Measurements from ENCODE around the gene PNPLA7. TPM values are rescaled to one million over a fixed set of nuclear protein-coding genes. Genes with fewer than 3 reads are reported as not detected.

PNPLA7 gene
- total RNA-seq, 1 donor from 2014 or later: 9.0 TPM

GRCh38 chr9:137498720-137499150 is 51.5 kb downstream of the PNPLA7 start:
- no peaks in the 10 kb centered on the region for H3K9me3 ChIP-seq (replicated peaks)
- no peak for DNase-seq
- TF ChIP-seq, protein P1, sequence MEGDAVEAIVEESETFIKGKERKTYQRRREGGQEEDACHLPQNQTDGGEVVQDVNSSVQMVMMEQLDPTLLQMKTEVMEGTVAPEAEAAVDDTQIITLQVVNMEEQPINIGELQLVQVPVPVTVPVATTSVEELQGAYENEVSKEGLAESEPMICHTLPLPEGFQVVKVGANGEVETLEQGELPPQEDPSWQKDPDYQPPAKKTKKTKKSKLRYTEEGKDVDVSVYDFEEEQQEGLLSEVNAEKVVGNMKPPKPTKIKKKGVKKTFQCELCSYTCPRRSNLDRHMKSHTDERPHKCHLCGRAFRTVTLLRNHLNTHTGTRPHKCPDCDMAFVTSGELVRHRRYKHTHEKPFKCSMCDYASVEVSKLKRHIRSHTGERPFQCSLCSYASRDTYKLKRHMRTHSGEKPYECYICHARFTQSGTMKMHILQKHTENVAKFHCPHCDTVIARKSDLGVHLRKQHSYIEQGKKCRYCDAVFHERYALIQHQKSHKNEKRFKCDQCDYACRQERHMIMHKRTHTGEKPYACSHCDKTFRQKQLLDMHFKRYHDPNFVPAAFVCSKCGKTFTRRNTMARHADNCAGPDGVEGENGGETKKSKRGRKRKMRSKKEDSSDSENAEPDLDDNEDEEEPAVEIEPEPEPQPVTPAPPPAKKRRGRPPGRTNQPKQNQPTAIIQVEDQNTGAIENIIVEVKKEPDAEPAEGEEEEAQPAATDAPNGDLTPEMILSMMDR (IDR thresholded peaks at IDR 0.05; ENCODE audit: borderline replicate concordance): no peak
- H3K27me3 ChIP-seq (ENCODE audit: low read depth): no peaks in the 10 kb centered on the region
- H3K4me1 ChIP-seq: peaks cover 8% of the 10 kb centered on the region
- peaks cover 24% of the 10 kb centered on the region for H3K36me3 ChIP-seq
- no peak overlapping the region for H3K27ac ChIP-seq (replicated peaks)
- no peak overlapping the region for H3K4me3 ChIP-seq
- intact Hi-C loops (cut with micrococcal nuclease): no loop called here

DNA sequence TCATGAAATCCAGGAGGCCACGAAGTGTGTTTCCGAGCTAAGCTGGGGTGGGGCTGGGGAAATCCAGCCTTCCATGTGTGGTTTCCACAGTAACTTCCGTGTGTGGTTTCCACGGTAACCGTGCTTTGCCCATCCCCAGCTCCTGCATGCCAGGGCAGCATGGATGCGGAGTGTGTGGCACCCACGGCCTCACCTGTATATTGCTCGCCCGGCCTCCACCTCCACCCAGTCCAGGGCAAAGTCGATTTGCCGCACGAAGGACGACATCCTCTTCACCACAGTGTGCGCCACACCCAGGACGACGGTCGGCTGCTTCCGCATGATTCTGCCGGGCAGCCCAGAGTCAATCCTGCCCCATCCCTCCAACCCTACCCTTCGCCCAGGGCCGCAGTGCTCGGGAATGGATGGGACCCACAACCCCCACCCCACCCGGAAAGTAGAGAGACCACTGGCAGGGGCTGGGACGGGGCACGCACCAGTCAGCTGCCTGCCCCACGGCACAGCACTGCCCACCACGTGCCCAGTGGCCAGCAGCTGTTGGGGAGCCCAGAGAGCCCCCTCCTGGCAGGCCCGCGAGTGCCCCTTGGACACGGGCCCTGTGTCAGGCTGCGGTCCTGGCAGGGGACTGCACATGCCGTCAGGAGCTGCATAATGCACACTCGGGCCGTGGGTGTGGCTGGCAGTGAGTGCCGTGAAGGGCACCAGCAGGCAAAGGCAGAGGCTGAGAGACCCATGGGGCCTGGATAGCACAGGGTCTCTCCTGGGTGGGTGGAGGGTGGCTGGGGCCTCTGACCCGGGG is 52.1 kb downstream of the PNPLA7 start:
- Histone ChIP-seq H3K36me3 (peaks cover 24% of the 10 kb centered on the region), H3K27ac (replicated peaks) (no peak overlapping the region), H3K4me1 (peaks cover 14% of the 10 kb centered on the region), H3K4me3 (no peak overlapping the region), H3K27me3 (ENCODE audit: low read depth) (no peaks in the 10 kb centered on the region), H3K9me3 (replicated peaks) (no peaks in the 10 kb centered on the region)
- TF ChIP-seq, protein P1 (IDR thresholded peaks at IDR 0.05; ENCODE audit: borderline replicate concordance): no peak
- intact Hi-C loops (cut with micrococcal nuclease): no loop called here
- no peak for DNase-seq

GRCh38 chr9:137496601-137497375 is 53.4 kb downstream of the PNPLA7 start:
- intact Hi-C loops (cut with micrococcal nuclease): no loop called here

DNA sequence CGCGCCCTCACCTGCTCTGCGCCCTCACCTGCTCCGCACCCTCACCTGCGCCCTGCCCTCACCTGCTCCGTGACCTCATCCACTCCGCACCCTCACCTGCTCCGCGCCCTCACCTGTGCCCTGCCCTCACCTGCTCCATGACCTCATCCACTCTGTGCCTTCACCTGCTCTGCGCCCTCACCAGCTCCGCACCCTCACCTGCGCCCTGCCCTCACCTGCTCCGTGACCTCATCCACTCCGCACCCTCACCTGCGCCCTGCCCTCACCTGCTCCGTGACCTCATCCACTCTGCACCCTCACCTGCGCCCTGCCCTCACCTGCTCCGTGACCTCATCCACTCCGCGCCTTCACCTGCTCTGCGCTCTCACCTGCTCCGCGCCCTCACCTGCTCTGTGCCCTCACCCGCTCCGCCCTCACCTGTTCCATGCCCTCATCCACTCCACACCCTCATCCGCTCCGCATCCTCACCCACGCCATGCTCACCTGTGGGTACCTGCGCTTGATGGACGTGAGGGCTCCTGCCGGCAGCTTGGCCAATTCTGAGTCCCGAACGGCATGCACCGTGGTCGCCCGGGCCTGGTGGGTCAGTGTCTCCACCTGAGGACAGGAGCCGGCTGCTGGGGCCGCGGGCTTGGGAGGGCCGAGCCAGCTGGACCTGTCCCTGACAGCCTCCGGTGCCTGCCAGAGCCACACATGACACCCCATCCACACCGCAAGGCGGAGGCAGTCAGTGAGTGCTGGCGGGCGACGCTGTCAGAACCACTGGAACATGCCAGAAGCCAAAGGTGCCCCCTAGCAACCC is 55.5 kb downstream of the PNPLA7 start:
- H3K36me3 ChIP-seq: peaks cover 33% of the 10 kb centered on the region
- peaks cover 16% of the 10 kb centered on the region for H3K4me1 ChIP-seq
- DNase-seq: no peak
- intact Hi-C loops (cut with micrococcal nuclease): no loop called here
- no peaks in the 10 kb centered on the region for H3K9me3 ChIP-seq (replicated peaks)
- no peak overlapping the region for H3K27ac ChIP-seq (replicated peaks)
- no peak overlapping the region for H3K4me3 ChIP-seq
- H3K27me3 ChIP-seq (ENCODE audit: low read depth): no peaks in the 10 kb centered on the region
- TF ChIP-seq, protein P1 (IDR thresholded peaks at IDR 0.05; ENCODE audit: borderline replicate concordance): no peak

More at GRCh38 chr9:137496601-137497375, 53.4 kb downstream of the PNPLA7 start:
- Histone ChIP-seq H3K4me3 (no peak overlapping the region), H3K36me3 (peaks cover 26% of the 10 kb centered on the region), H3K9me3 (replicated peaks) (no peaks in the 10 kb centered on the region), H3K27ac (replicated peaks) (no peak overlapping the region), H3K27me3 (ENCODE audit: low read depth) (no peaks in the 10 kb centered on the region), H3K4me1 (peaks cover 16% of the 10 kb centered on the region)
- TF ChIP-seq, protein P1 (IDR thresholded peaks at IDR 0.05; ENCODE audit: borderline replicate concordance): no peak
- no peak for DNase-seq

- TF ChIP-seq, protein P1 (IDR thresholded peaks at IDR 0.05; ENCODE audit: borderline replicate concordance): no peak
- no peak for DNase-seq
These were observed 56.1 kb downstream of the PNPLA7 start for GRCh38 chr9:137494104-137494544.

More at GRCh38 chr9:137494104-137494544, 56.1 kb downstream of the PNPLA7 start:
- Histone ChIP-seq H3K4me3 (no peak overlapping the region), H3K4me1 (peaks cover 16% of the 10 kb centered on the region), H3K27ac (replicated peaks) (peak overlapping the region; percentile 19), H3K36me3 (peaks cover 29% of the 10 kb centered on the region), H3K27me3 (ENCODE audit: low read depth) (no peaks in the 10 kb centered on the region), H3K9me3 (replicated peaks) (no peaks in the 10 kb centered on the region)
- intact Hi-C loops (cut with micrococcal nuclease): no loop called here
